CD8-positive, alpha-beta memory T cell (primary cell): ENCODE data around the gene SUSD2. TPM values are rescaled to one million over a fixed set of nuclear protein-coding genes. Genes with fewer than 3 reads are reported as not detected.
"Not testable (repeated sequence)": the region's sequence is repeated elsewhere in the genome, so short reads cannot be mapped to it uniquely, and the experiment has no call there.

Experiments
- CTCF ChIA-PET: fragments of 350-600 bp; sonication (Branson Sonifier 250); formaldehyde crosslinking; loops from one replicate; lab custom pipeline; 2021; ENCODE audit warnings: antibody characterized with exemption; lab: Charles Lee
- POLR2A ChIA-PET: fragments of 350-600 bp; sonication (Branson Sonifier 250); formaldehyde crosslinking; loops from one replicate; lab custom pipeline; 2021; ENCODE audit warnings: antibody characterized with exemption; lab: Charles Lee
- DNase-seq, 5 donors: peaks; one replicate each; pipeline versions ENCODE4 v3.0.0 to v3.0.0-alpha.2; 2020 to 2022; ENCODE audit warnings: mixed read lengths in 1 of 5
- H3K27ac ChIP-seq: one replicate; pipeline ENCODE4 v1.7.0; 2013; ENCODE audit warnings: low read depth, mild to moderate bottlenecking, low read length, moderate library complexity
- H3K27me3 ChIP-seq: 2 replicates; pipeline ENCODE4 v1.7.0; 2013; ENCODE audit warnings: low read length, mild to moderate bottlenecking; ENCODE audit not compliant: insufficient read depth, poor library complexity, severe bottlenecking
- H3K36me3 ChIP-seq: 2 replicates; pipeline ENCODE4 v1.7.0; 2013; ENCODE audit warnings: mild to moderate bottlenecking, low read length, moderate library complexity; ENCODE audit not compliant: insufficient read depth
- H3K4me1 ChIP-seq: 2 replicates; pipeline ENCODE4 v1.7.0; 2013; ENCODE audit warnings: mild to moderate bottlenecking, low read length, moderate library complexity; ENCODE audit not compliant: insufficient read depth
- H3K4me3 ChIP-seq: 2 replicates; pipeline ENCODE4 v1.7.0; 2013; ENCODE audit warnings: mild to moderate bottlenecking, low read length
- H3K9me3 ChIP-seq: 2 replicates; pipeline ENCODE4 v1.7.0; 2013; ENCODE audit warnings: mild to moderate bottlenecking, low read length
- H3K27ac Mint-ChIP-seq, 8 donors: one replicate each; pipeline ENCODE4 v1.8.0; 2020 to 2021; ENCODE audit warnings: mixed read lengths in 8 of 8, mild to moderate bottlenecking in 6 of 8, inconsistent platforms in 3 of 8, moderate library complexity in 3 of 8
- H3K27me3 Mint-ChIP-seq, 2 donors: one replicate each; pipeline ENCODE4 v1.8.0; 2020 to 2021; ENCODE audit warnings: mixed read lengths in 2 of 2, mild to moderate bottlenecking in 1 of 2, moderate library complexity in 1 of 2
- H3K36me3 Mint-ChIP-seq, 3 donors: one replicate each; pipeline ENCODE4 v1.8.0; 2020 to 2021; ENCODE audit warnings: mixed read lengths in 3 of 3, inconsistent platforms in 1 of 3, mild to moderate bottlenecking in 1 of 3
- H3K4me1 Mint-ChIP-seq, 3 donors: one replicate each; pipeline ENCODE4 v1.8.0; 2020 to 2021; ENCODE audit warnings: mixed read lengths in 3 of 3, inconsistent platforms in 1 of 3, mild to moderate bottlenecking in 1 of 3
- H3K4me3 Mint-ChIP-seq, 7 donors: one replicate each; pipeline ENCODE4 v1.8.0; 2020 to 2021; ENCODE audit warnings: mixed read lengths in 7 of 7, mild to moderate bottlenecking in 6 of 7, moderate library complexity in 4 of 7, inconsistent platforms in 2 of 7
- H3K9me3 Mint-ChIP-seq, 5 donors: one replicate each; pipeline ENCODE4 v1.8.0; 2020 to 2022; ENCODE audit warnings: mixed read lengths in 5 of 5, mild to moderate bottlenecking in 3 of 5, moderate library complexity in 2 of 5, inconsistent platforms in 1 of 5
- polyA plus RNA-seq: library from polyadenylated mRNA; unstranded; fragments of 300-500 nt; fragmentation: Illumina TruSeq; gene quantifications from one replicate; pipeline ENCODE4 v1.2.3, GENCODE V29; 2021
- total RNA-seq, 2 experiments: library from RNA; stranded (reverse); gene quantifications; one replicate each; pipeline ENCODE4 v1.2.3, GENCODE V29; 2021

The SUSD2 gene
- total and polyA plus RNA-seq, 3 experiments from 2014 or later = 0.31 to 0.48 TPM; not detected in 1

GRCh38 chr22:24207264-24208011 lies 26.2 kb downstream of the SUSD2 start:
- Mint-ChIP-seq H3K36me3 (no peaks in the 10 kb centered on the region), H3K27me3 (peaks cover 7% of the 10 kb centered on the region in 2 donors), H3K9me3 (no peaks in the 10 kb centered on the region), H3K4me1 (peaks cover 6 to 13% (median 11%) of the 10 kb centered on the region in 3 donors), H3K27ac (peak overlapping the region in 2 of 8 donors; percentile 2 to 77), H3K4me3 (no peak overlapping the region)
- no peak overlapping the region for H3K4me3 ChIP-seq
- no peaks in the 10 kb centered on the region for H3K9me3 ChIP-seq
- no peaks in the 10 kb centered on the region for H3K27me3 ChIP-seq
- H3K36me3 ChIP-seq = no peaks in the 10 kb centered on the region
- ChIA-PET POLR2A (no interaction called here), CTCF (no interaction called here)
- DNase-seq = no peak
- no peak overlapping the region for H3K27ac ChIP-seq
- peaks cover 8% of the 10 kb centered on the region for H3K4me1 ChIP-seq

- Mint-ChIP-seq H3K27me3 (peaks cover 3 to 7% of the 10 kb centered on the region in 2 donors), H3K27ac (no peak overlapping the region)
These were observed 26.9 kb downstream of the SUSD2 start for GRCh38 chr22:24208012-24208749.

GRCh38 chr22:24209016-24209415 lies 27.7 kb downstream of the SUSD2 start:
- Mint-ChIP-seq H3K27me3 (peaks cover 3 to 7% of the 10 kb centered on the region in 2 donors), H3K9me3 (no peaks in the 10 kb centered on the region), H3K4me1 (peaks cover 6 to 13% (median 11%) of the 10 kb centered on the region in 3 donors), H3K27ac (no peak overlapping the region), H3K36me3 (no peaks in the 10 kb centered on the region), H3K4me3 (no peak overlapping the region)
- DNase-seq = no peak
- H3K27ac ChIP-seq = no peak overlapping the region
- H3K4me3 ChIP-seq = no peak overlapping the region
- peaks cover 8% of the 10 kb centered on the region for H3K4me1 ChIP-seq
- no peaks in the 10 kb centered on the region for H3K27me3 ChIP-seq
- H3K36me3 ChIP-seq = no peaks in the 10 kb centered on the region
- CTCF ChIA-PET = no interaction called here
- H3K9me3 ChIP-seq = no peaks in the 10 kb centered on the region
- POLR2A ChIA-PET = no interaction called here

More at GRCh38 chr22:24208012-24208749, 26.9 kb downstream of the SUSD2 start:
- DNase-seq = no peak
- peaks cover 6 to 13% (median 11%) of the 10 kb centered on the region in 3 donors for H3K4me1 Mint-ChIP-seq
- CTCF ChIA-PET = no interaction called here
- H3K27ac ChIP-seq = no peak overlapping the region
- H3K4me3 ChIP-seq = no peak overlapping the region
- H3K4me3 Mint-ChIP-seq = no peak overlapping the region
- no peaks in the 10 kb centered on the region for H3K9me3 Mint-ChIP-seq
- H3K36me3 Mint-ChIP-seq = no peaks in the 10 kb centered on the region
- no peaks in the 10 kb centered on the region for H3K9me3 ChIP-seq
- POLR2A ChIA-PET = no interaction called here
- H3K36me3 ChIP-seq = no peaks in the 10 kb centered on the region
- H3K27me3 ChIP-seq = no peaks in the 10 kb centered on the region
- peaks cover 8% of the 10 kb centered on the region for H3K4me1 ChIP-seq

GRCh38 chr22:24209687-24210086 lies 28.4 kb downstream of the SUSD2 start:
- POLR2A ChIA-PET = no interaction called here
- no peaks in the 10 kb centered on the region for H3K36me3 ChIP-seq
- H3K9me3 ChIP-seq = no peaks in the 10 kb centered on the region
- Mint-ChIP-seq H3K4me1 (peaks cover 6 to 13% (median 11%) of the 10 kb centered on the region in 3 donors), H3K27me3 (peaks cover 6 to 7% of the 10 kb centered on the region in 2 donors), H3K9me3 (no peaks in the 10 kb centered on the region), H3K4me3 (peak overlapping the region in 1 of 7 donors; percentile 44), H3K36me3 (no peaks in the 10 kb centered on the region), H3K27ac (no peak overlapping the region)
- H3K4me1 ChIP-seq = peaks cover 8% of the 10 kb centered on the region
- no peak for DNase-seq
- CTCF ChIA-PET = interaction anchor here (1.0 kb wide), 1 partner anchor 24 kb away, joined by 3 read pairs; no protein-coding TSS in a partner anchor
- no peaks in the 10 kb centered on the region for H3K27me3 ChIP-seq
- no peak overlapping the region for H3K27ac ChIP-seq
- H3K4me3 ChIP-seq = no peak overlapping the region

GRCh38 chr22:24210409-24210808 lies 29.1 kb downstream of the SUSD2 start:
- CTCF ChIA-PET = interaction anchor here (1.0 kb wide), 1 partner anchor 23 kb away, joined by 3 read pairs; no protein-coding TSS in a partner anchor
- POLR2A ChIA-PET, H3K9me3 Mint-ChIP-seq, H3K27me3 ChIP-seq, H3K4me1 ChIP-seq, H3K4me3 ChIP-seq, H3K4me3 Mint-ChIP-seq, DNase-seq, H3K27me3 Mint-ChIP-seq, H3K36me3 Mint-ChIP-seq, H3K36me3 ChIP-seq, H3K9me3 ChIP-seq, H3K27ac ChIP-seq: not testable (repeated sequence)
- peak overlapping the region in 1 of 8 donors; percentile 61 for H3K27ac Mint-ChIP-seq
- H3K4me1 Mint-ChIP-seq = peaks cover 6 to 13% (median 11%) of the 10 kb centered on the region in 3 donors

GRCh38 chr22:24211716-24212115 lies 30.4 kb downstream of the SUSD2 start:
- H3K9me3 Mint-ChIP-seq, H3K36me3 Mint-ChIP-seq, H3K27me3 Mint-ChIP-seq, DNase-seq, CTCF ChIA-PET, H3K27me3 ChIP-seq, H3K9me3 ChIP-seq, H3K36me3 ChIP-seq, H3K4me3 Mint-ChIP-seq, H3K4me1 ChIP-seq, H3K27ac Mint-ChIP-seq, H3K27ac ChIP-seq, H3K4me3 ChIP-seq, POLR2A ChIA-PET: not testable (repeated sequence)
- H3K4me1 Mint-ChIP-seq = peaks cover 10 to 18% (median 17%) of the 10 kb centered on the region in 3 donors

GRCh38 chr22:24213111-24213510 lies 31.8 kb downstream of the SUSD2 start:
- H3K4me1 Mint-ChIP-seq, H3K4me1 ChIP-seq, H3K4me3 Mint-ChIP-seq, H3K36me3 Mint-ChIP-seq, H3K27me3 Mint-ChIP-seq, H3K27ac Mint-ChIP-seq, H3K36me3 ChIP-seq, H3K27me3 ChIP-seq, POLR2A ChIA-PET, H3K9me3 Mint-ChIP-seq, H3K9me3 ChIP-seq, DNase-seq, H3K27ac ChIP-seq, H3K4me3 ChIP-seq: not testable (repeated sequence)
- CTCF ChIA-PET = interaction anchor here (0.7 kb wide), 1 partner anchor 39 kb away, joined by 3 read pairs; no protein-coding TSS in a partner anchor
